Measurements from ENCODE around the gene RIT1. TPM values are rescaled to one million over a fixed set of nuclear protein-coding genes. Genes with fewer than 3 reads are reported as not detected.

Gene RIT1
- total RNA-seq, 1 experiment from 2014 or later, result 14.7 TPM

DNA sequence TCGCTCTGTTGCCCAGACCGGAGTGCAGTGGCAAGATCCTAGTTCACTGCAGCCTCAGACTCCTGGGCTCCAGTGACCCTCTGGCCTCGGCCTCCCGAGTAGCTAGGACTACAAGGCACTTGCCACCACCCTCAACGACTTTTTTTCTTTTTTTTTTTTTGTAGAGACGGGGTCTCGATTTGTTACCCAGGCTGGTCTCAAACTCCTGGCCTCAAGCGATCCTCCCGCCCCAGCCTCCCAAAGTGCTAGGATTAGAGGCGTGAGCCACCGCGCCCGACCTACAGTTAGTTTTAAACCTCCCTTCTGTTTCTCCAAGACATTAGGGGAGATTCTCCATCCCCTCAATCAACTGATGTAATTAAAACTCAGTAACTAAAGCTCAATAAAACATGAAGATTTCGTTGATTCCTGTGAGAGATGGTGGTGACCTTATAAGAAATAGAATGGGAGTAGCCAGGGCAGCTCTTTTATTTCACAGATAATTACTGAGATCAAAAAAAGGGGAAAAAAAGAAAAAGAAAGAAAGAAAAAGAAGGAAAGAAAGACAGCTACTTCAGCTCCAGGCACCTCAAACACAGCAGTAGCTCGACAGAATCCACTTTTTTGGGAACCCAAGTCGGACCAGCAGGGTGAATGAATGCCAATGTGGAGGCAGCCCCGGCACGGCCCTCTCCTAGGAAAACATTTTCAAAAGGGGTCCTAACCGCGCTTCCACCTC, 54.7 kb downstream of the RIT1 start:
- H3K4me1 ChIP-seq (ENCODE audit: insufficient read depth, low read length), result peaks cover 13% of the 10 kb centered on the region
- H3K4me2 ChIP-seq (ENCODE audit: low read length), result peak overlapping the region; percentile 88
- H2AFZ ChIP-seq (ENCODE audit: low read length), result peak overlapping the region; percentile 88
- H4K20me1 ChIP-seq (ENCODE audit: low read length), result no peaks in the 10 kb centered on the region
- TSS peak; percentile 78 for BruUV-seq (replicated peaks)
- peaks cover 51% of the 10 kb centered on the region for H3K79me2 ChIP-seq (ENCODE audit: low read length)
- H3K4me3 ChIP-seq (ENCODE audit: low read length), result peak overlapping the region; percentile 87
- no peaks in the 10 kb centered on the region for H3K9me3 ChIP-seq (ENCODE audit: low read length)
- H3K27ac ChIP-seq (ENCODE audit: low read length), result no peak overlapping the region; the same call in 1 of the 2 replicates
- ChIA-PET POLR2A (ENCODE audit: unreplicated experiment) (interaction anchor here (0.6 to 1.3 kb wide), 3 partner anchors 37 to 604 kb away, joined by 3 to 10 read pairs (median 3); no protein-coding TSS in a partner anchor), CTCF (no interaction called here)
- DNase-seq (no peak), ATAC-seq (no peak)
- H3K36me3 ChIP-seq (ENCODE audit: low read depth, low read length), result peaks cover 15% of the 10 kb centered on the region
- H3F3A ChIP-seq (ENCODE audit: low read length, unreplicated experiment), result no peaks in the 10 kb centered on the region
- TF ChIP-seq EZH2phosphoT487 (IDR thresholded peaks at IDR 0.05; ENCODE audit: borderline replicate concordance, low read length), result no peak
- no peak for TF ChIP-seq EZH2 (IDR thresholded peaks at IDR 0.05; ENCODE audit: low read length, unreplicated experiment)
- TF ChIP-seq, protein P1, sequence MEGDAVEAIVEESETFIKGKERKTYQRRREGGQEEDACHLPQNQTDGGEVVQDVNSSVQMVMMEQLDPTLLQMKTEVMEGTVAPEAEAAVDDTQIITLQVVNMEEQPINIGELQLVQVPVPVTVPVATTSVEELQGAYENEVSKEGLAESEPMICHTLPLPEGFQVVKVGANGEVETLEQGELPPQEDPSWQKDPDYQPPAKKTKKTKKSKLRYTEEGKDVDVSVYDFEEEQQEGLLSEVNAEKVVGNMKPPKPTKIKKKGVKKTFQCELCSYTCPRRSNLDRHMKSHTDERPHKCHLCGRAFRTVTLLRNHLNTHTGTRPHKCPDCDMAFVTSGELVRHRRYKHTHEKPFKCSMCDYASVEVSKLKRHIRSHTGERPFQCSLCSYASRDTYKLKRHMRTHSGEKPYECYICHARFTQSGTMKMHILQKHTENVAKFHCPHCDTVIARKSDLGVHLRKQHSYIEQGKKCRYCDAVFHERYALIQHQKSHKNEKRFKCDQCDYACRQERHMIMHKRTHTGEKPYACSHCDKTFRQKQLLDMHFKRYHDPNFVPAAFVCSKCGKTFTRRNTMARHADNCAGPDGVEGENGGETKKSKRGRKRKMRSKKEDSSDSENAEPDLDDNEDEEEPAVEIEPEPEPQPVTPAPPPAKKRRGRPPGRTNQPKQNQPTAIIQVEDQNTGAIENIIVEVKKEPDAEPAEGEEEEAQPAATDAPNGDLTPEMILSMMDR (conservative IDR thresholded peaks at IDR 0.05; ENCODE audit: low read depth, low read length), result no peak
- H3K27me3 ChIP-seq (ENCODE audit: low read length), result peaks cover 13% of the 10 kb centered on the region; the same call in 1 of the 2 replicates
- intact Hi-C loops (cut with micrococcal nuclease), result loop anchor here (5.0 kb wide), 2 partner anchors 56 to 76 kb away; partner anchors contain the start of genes KHDC4 and RIT1
- H3K9ac ChIP-seq (ENCODE audit: low read length), result peak overlapping the region; percentile 88
- no peaks in the 10 kb centered on the region for H3K9me2 ChIP-seq (replicated peaks; ENCODE audit: low read length)

DNA sequence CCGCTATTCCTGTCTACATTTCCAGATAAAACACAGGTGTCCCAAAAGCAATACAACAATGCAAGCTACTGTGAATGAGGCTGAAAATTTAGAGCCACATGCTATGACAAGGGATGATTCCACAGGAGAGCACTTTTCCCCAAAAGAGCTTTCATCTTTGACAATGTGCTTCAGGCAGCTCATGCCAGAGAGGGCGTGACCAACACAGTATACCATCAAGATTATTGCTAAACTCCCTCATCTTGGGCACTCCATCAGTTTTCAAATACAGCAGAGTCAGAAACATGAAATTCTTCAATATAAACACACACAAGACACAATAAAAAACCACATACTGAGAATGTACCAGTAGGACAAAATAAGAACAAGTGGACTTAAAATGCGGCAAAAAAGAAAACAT, 60.8 kb downstream of the RIT1 start:
- peak; percentile 48 for ATAC-seq
- H3K36me3 ChIP-seq (ENCODE audit: low read depth, low read length), result peaks cover 32% of the 10 kb centered on the region

More for the DNA sequence above, 60.8 kb downstream of the RIT1 start:
- intact Hi-C loops (cut with micrococcal nuclease), result no loop called here
- POLR2A ChIA-PET (ENCODE audit: unreplicated experiment), result no interaction called here
- H3K4me1 ChIP-seq (ENCODE audit: insufficient read depth, low read length), result no peaks in the 10 kb centered on the region
- H2AFZ ChIP-seq (ENCODE audit: low read length), result no peak overlapping the region
- TF ChIP-seq, protein P1 (conservative IDR thresholded peaks at IDR 0.05; ENCODE audit: low read depth, low read length), result no peak
- TF ChIP-seq EZH2 (IDR thresholded peaks at IDR 0.05; ENCODE audit: low read length, unreplicated experiment), result no peak
- no peak for TF ChIP-seq EZH2phosphoT487 (IDR thresholded peaks at IDR 0.05; ENCODE audit: borderline replicate concordance, low read length)
- H3F3A ChIP-seq (ENCODE audit: low read length, unreplicated experiment), result no peaks in the 10 kb centered on the region
- CTCF ChIA-PET, result interaction anchor here (0.6 kb wide), 1 partner anchor 33 kb away, joined by 3 read pairs; no protein-coding TSS in a partner anchor
- H4K20me1 ChIP-seq (ENCODE audit: low read length), result no peaks in the 10 kb centered on the region
- H3K4me2 ChIP-seq (ENCODE audit: low read length), result no peak overlapping the region
- no peak overlapping the region for H3K4me3 ChIP-seq (ENCODE audit: low read length)
- H3K9me2 ChIP-seq (replicated peaks; ENCODE audit: low read length), result no peaks in the 10 kb centered on the region
- H3K27ac ChIP-seq (ENCODE audit: low read length), result no peak overlapping the region
- no peaks in the 10 kb centered on the region for H3K27me3 ChIP-seq (ENCODE audit: low read length)
- DNase-seq, result no peak
- no peaks in the 10 kb centered on the region for H3K9me3 ChIP-seq (ENCODE audit: low read length)
- H3K79me2 ChIP-seq (ENCODE audit: low read length), result peaks cover 87% of the 10 kb centered on the region
- no TSS peak for BruUV-seq (replicated peaks)
- H3K9ac ChIP-seq (ENCODE audit: low read length), result no peak overlapping the region
